Brain (organoid and tissue), 1 donor: ENCODE measurements around the gene GOT1. TPM values are rescaled to one million over a fixed set of nuclear protein-coding genes. Genes with fewer than 3 reads are reported as not detected.

Experiments
- polyA plus RNA-seq: library from polyadenylated mRNA; stranded (reverse); fragments of 350-450 nt; fragmentation: Illumina TruSeq; extraction: RNeasy Lipid Tissue Mini Kit (QIAGEN cat#74804); gene quantifications from one replicate; pipeline ENCODE4 v1.2.3, GENCODE V29; 2015; ENCODE audit warnings: low read depth, low replicate concordance; ENCODE audit not compliant: insufficient read depth

GOT1 gene
- polyA plus RNA-seq, 1 donor from 2014 or later, result 101 TPM

Other genes with a start within 250 kb of the GOT1 start
- 4.5 TPM for gene HPSE2, start 194.8 kb downstream of the GOT1 start, polyA plus RNA-seq
- gene CNNM1, start 101.3 kb downstream of the GOT1 start, polyA plus RNA-seq, result 2.2 TPM
- gene NKX2-3, start 102.3 kb upstream of the GOT1 start, polyA plus RNA-seq, result not detected
- gene SLC25A28, start 189.8 kb upstream of the GOT1 start, polyA plus RNA-seq, result 58.6 TPM
- 2.4 TPM for gene ENTPD7, start 228.9 kb upstream of the GOT1 start, polyA plus RNA-seq